ENCODE measurements around the gene RAB3C. TPM values are rescaled to one million over a fixed set of nuclear protein-coding genes. Genes with fewer than 3 reads are reported as not detected.

The RAB3C gene
- total RNA-seq, 6 experiments from 2014 or later, result not detected

GRCh38 chr5:58905944-58906343, 323.1 kb downstream of the RAB3C start:
- H3K4me3 Mint-ChIP-seq, result no peak overlapping the region
- no peaks in the 10 kb centered on the region for H3K4me1 Mint-ChIP-seq (ENCODE audit: low read depth)
- no peak for DNase-seq
- H3K27ac Mint-ChIP-seq, result no peak overlapping the region
- H3K9me3 Mint-ChIP-seq, result no peaks in the 10 kb centered on the region
- H3K27me3 Mint-ChIP-seq (ENCODE audit: insufficient read depth), result no peaks in the 10 kb centered on the region; the same call in 1 of the 2 replicates
- no peaks in the 10 kb centered on the region for H3K36me3 Mint-ChIP-seq (ENCODE audit: low read depth)
- TF ChIP-seq CTCF (IDR thresholded peaks at IDR 0.05), result no peak

Other genes with a start within 250 kb of the RAB3C start
- gene PLK2, start 123.0 kb upstream of the RAB3C start, total RNA-seq (2021; fragmentation: NEBNext Ultra II Directional; extraction: Animal tissue kit (Norgen Biotek cat#: 25700)), result 10 to 100 TPM; 50.4 to 80.1 (median 71.3) TPM
- gene GAPT, start 91.6 kb upstream of the RAB3C start, total RNA-seq (2021; fragmentation: NEBNext Ultra II Directional; extraction: Animal tissue kit (Norgen Biotek cat#: 25700)), result not detected

Measured in HFFc6 (cell line).